Left forelimb (tissue), 1 donor: ENCODE results near the gene ITGA1.
"Not testable (repeated sequence)": the region's sequence is repeated elsewhere in the genome, so short reads cannot be mapped to it uniquely, and the experiment has no call there.

Experiments
- DNase-seq: peaks from one replicate; pipeline ENCODE4 v3.0.0-alpha.2; 2018; ENCODE audit warnings: low spot score

Gene ITGA1

GRCh38 chr5:52831786-52832511 lies 44.2 kb downstream of the ITGA1 start:
- no peak for DNase-seq

GRCh38 chr5:52834320-52834719 lies 46.6 kb downstream of the ITGA1 start:
- DNase-seq = no peak

- DNase-seq = no peak
Observed at GRCh38 chr5:52837068-52837467, 49.4 kb downstream of the ITGA1 start.

- no peak for DNase-seq
Observed at GRCh38 chr5:52837591-52838001, 49.9 kb downstream of the ITGA1 start.

- DNase-seq = no peak
Observed at GRCh38 chr5:52838326-52839015, 50.8 kb downstream of the ITGA1 start.

- no peak for DNase-seq
Observed at GRCh38 chr5:52839285-52839684, 51.6 kb downstream of the ITGA1 start.

GRCh38 chr5:52840277-52841050 lies 52.7 kb downstream of the ITGA1 start:
- DNase-seq = no peak

- DNase-seq = no peak
Observed at GRCh38 chr5:52841114-52841513, 53.4 kb downstream of the ITGA1 start.

- DNase-seq = no peak
Observed at GRCh38 chr5:52842111-52842510, 54.4 kb downstream of the ITGA1 start.

- DNase-seq = no peak
Observed at GRCh38 chr5:52844885-52845284, 57.2 kb downstream of the ITGA1 start.

GRCh38 chr5:52846182-52846842 lies 58.6 kb downstream of the ITGA1 start:
- no peak for DNase-seq

- not testable (repeated sequence) for DNase-seq
Observed at GRCh38 chr5:52848688-52849087, 61.0 kb downstream of the ITGA1 start.

GRCh38 chr5:52849544-52849943 lies 61.8 kb downstream of the ITGA1 start:
- DNase-seq = no peak

- DNase-seq = no peak
Observed at GRCh38 chr5:52853650-52854049, 65.9 kb downstream of the ITGA1 start.

GRCh38 chr5:52854301-52854700 lies 66.6 kb downstream of the ITGA1 start:
- DNase-seq = no peak

- no peak for DNase-seq
Observed at GRCh38 chr5:52854949-52855348, 67.2 kb downstream of the ITGA1 start.

GRCh38 chr5:52856564-52856963 lies 68.8 kb downstream of the ITGA1 start:
- DNase-seq = no peak

- DNase-seq = no peak
Observed at GRCh38 chr5:52859628-52860027, 71.9 kb downstream of the ITGA1 start.

GRCh38 chr5:52861368-52861767 lies 73.7 kb downstream of the ITGA1 start:
- no peak for DNase-seq

GRCh38 chr5:52863715-52864290 lies 76.1 kb downstream of the ITGA1 start:
- no peak for DNase-seq

GRCh38 chr5:52864371-52864770 lies 76.7 kb downstream of the ITGA1 start:
- DNase-seq = no peak

GRCh38 chr5:52864884-52865283 lies 77.2 kb downstream of the ITGA1 start:
- DNase-seq = no peak
